AG09319 (cell line): ENCODE measurements around the gene CACNA1C.

Experiments
- DNase-seq: peaks from one replicate; pipeline ENCODE4 v3.0.0-alpha.2; 2010; ENCODE audit warnings: low read depth; ENCODE audit errors: extremely low read depth
- TF ChIP-seq, protein P1 (sequence below): IDR thresholded peaks from 2 replicates; pipeline ENCODE4 v1.5.1; 2011; ENCODE audit warnings: low read depth, mild to moderate bottlenecking, inconsistent platforms, low read length, moderate library complexity

The CACNA1C gene

DNA sequence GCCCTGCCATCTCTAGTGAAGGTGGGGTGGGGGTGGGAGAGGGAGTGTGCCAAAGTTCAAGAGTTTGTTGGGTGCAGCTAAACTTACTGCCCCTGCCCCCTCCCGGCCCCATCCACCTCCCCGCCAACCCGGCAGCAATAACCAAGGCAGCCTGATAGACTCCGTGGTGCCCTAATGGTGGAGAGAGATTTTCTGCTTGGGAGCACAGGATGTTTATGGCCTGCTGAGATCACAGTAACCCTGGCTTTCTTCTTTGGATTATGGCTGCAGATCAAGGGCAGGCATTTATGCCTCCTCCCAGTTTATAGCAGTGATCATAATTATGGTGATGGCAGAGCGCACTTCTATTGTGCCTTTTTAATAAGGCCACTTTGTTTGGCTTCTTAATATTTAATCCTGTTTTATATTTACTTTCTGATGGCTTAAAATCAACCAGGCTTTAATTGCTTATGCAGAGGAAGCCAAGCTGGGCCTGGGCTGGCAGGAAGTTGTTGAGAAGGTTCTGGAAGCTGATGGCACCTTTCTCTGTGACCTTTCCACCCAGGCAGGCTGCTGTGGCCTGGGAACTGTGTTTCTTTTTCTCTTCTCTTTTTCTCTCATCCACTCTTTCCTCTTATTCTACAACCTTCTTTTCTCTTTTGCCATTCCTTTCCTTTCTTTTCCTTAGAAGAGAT, 485.2 kb downstream of the CACNA1C start:
- TF ChIP-seq, protein P1, sequence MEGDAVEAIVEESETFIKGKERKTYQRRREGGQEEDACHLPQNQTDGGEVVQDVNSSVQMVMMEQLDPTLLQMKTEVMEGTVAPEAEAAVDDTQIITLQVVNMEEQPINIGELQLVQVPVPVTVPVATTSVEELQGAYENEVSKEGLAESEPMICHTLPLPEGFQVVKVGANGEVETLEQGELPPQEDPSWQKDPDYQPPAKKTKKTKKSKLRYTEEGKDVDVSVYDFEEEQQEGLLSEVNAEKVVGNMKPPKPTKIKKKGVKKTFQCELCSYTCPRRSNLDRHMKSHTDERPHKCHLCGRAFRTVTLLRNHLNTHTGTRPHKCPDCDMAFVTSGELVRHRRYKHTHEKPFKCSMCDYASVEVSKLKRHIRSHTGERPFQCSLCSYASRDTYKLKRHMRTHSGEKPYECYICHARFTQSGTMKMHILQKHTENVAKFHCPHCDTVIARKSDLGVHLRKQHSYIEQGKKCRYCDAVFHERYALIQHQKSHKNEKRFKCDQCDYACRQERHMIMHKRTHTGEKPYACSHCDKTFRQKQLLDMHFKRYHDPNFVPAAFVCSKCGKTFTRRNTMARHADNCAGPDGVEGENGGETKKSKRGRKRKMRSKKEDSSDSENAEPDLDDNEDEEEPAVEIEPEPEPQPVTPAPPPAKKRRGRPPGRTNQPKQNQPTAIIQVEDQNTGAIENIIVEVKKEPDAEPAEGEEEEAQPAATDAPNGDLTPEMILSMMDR = no peak
- no peak for DNase-seq

DNA sequence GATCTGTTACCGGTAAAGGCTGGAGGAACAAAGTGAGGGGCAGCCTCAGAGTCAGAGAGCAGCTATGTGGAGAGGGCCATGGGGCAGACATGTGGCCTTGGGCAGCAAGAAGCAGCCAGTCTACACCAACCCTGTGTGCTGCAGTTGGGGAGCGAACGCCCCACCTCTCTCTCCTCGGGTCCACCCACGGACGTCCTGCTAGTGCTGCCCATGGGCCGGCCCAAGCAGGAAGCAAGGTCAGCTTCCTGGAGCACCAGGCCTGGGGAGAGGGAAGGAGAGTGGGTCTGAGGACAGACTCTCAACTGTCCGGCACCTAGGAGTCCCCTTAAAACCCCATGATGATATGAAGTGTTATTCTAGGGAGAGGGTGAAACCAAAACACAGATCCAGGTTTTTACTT, 487.2 kb downstream of the CACNA1C start:
- DNase-seq = no peak
- TF ChIP-seq, protein P1 = no peak

DNA sequence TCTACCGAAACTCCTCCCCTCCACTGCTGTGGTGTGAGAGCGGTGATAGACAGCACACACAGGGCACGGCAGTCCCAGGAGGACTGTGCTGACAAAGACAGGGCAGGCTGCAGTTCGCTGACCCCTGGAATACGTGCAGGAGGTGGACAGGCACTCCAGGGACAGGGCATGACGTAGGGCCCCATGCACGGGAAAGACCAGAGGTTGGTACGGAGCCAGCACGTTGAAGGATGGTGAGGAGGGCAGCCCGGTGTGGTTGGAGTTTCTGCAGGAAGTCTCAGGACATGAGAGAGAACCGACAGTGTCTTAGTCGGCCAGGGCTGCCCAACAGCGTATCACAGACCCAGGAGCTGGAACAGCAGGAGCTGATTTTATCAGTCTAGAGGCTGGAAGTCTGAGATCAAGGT, 487.8 kb downstream of the CACNA1C start:
- TF ChIP-seq, protein P1 = no peak
- no peak for DNase-seq

DNA sequence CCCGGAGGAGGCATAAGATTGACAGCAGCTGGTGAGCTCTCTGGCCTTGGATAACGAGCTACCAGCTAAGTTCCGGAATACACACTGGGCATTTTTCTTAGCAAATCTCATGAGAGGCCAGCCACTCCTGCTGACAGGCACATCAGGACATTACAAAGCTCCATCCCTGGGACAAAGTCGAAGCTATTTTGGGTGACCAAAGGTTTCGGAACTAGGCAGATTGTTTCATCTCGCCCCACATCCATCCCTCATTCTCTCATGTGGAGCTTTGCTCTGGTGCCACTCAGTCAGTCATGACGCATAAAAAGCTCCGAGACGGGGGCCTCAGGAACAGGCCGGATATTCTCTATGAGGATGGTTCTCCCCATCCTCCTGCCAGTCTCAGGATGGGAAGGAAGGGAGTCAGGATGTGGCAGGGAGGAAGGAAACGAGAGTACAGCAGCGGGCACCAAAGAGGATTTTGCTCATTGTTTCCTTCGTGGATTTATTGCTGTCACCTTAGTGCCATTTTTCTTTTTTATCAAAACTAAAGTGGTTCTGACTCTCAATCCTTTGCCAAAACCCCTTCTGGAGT, 488.9 kb downstream of the CACNA1C start:
- TF ChIP-seq, protein P1 = no peak
- DNase-seq = no peak

DNA sequence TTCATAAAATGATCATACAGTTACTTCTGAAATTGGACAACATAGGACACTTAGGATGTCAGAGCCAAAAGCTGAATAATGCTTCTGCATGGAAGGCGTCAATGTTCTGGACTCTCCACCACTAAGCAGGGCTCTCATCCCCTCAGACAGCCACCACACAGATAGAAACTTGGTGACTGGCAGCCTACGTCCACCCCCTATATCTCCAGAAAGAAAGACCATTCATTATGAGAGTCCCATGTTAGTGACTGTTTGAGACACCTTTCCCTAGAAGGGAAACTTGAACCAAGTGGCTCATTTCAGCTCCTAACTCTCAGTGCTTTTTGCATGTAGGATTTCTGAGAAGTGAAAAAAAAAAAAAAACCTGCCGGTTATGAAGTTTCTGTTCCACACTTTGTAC, 491.0 kb downstream of the CACNA1C start:
- TF ChIP-seq, protein P1 = no peak
- no peak for DNase-seq

DNA sequence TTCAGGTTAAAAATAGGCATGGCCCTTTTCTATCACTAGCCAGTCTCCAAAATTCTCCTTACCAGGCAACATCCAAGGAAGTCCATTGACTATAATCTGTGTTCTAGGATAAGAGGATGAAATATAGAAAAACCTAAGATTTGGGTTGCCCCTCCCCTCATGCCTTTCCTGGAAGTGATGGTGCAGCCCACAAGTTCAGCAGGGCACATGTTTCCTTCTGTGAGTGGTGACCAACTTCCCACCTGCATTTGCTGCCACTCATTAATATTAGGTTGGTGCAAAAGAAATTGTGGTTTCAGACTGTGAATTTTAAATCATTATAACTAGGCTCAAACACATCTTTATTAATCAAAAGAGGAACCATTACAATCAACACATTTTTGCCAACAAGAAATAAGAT, 491.4 kb downstream of the CACNA1C start:
- DNase-seq = no peak
- TF ChIP-seq, protein P1 = no peak

DNA sequence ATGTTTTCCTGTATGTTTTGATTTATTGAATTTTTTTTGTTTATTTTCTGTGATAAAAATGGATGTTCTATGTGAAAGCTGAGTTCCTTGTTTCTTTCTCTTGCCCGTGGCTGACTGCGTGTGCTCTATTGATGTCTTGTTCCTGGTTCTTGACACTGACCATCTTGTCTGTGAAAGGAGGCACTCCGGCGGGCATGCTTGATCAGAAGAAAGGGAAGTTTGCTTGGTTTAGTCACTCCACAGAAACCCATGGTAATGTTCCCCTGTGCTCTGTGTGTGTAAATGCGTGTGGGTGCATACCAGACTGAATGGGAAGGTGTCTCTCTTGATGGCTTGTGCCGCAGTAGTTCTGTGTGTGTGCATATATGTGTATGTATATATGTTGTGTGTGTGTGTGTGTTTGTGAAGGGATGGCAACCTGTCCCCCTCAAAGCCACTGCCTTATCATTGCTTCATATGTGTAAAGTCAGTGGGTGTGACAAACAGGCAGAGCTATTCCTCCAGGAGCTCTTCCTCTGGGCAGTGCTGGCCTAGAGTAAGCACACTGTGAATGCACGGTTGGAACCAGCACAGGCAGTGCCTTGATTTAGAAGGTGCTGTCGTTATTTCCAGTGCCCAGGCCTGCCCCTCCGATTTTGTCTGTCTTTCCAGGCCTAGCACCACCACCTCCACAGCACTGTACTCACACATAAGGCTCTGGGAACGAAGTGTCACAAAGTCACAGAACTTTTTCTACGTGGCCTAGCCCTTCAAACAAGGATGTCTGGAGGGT, 494.7 kb downstream of the CACNA1C start:
- no peak for DNase-seq
- TF ChIP-seq, protein P1 = no peak
